Right atrium auricular region (tissue), 2 donors: Measurements from ENCODE around the gene DEPDC5. TPM values are rescaled to one million over a fixed set of nuclear protein-coding genes. Genes with fewer than 3 reads are reported as not detected.

Experiments used
- DNase-seq: peaks from one replicate; pipeline ENCODE4 v3.0.0-alpha.2; 2019; ENCODE audit warnings: low spot score
- H3K27ac ChIP-seq, 2 donors: fragments of 200-600 bp; sonication (generic); 1 replicate in 1 of 2; 2 replicates in 1 of 2; pipeline ENCODE4 v1.5.1; 2016 to 2019
- H3K27me3 ChIP-seq, 2 donors: fragments of 200-600 bp; sonication (generic); one replicate each; pipeline versions ENCODE4 v1.5.1 to v1.6.0; 2017 to 2019
- H3K36me3 ChIP-seq: fragments of 200-600 bp; sonication (generic); one replicate; pipeline ENCODE4 v1.5.1; 2016
- H3K4me1 ChIP-seq, 2 donors: fragments of 200-600 bp; sonication (generic); one replicate each; pipeline versions ENCODE4 v1.5.1 to v1.6.0; 2017 to 2019
- H3K4me3 ChIP-seq, 2 donors: fragments of 200-600 bp; sonication (generic); 1 replicate in 1 of 2; 2 replicates in 1 of 2; pipeline ENCODE4 v1.5.1; 2017 to 2019; ENCODE audit warnings: mild to moderate bottlenecking in 1 of 2, moderate library complexity in 1 of 2
- H3K9me3 ChIP-seq, 2 donors: fragments of 200-600 bp; sonication (generic); one replicate each; pipeline ENCODE4 v1.5.1; 2019
- CTCF ChIP-seq, 2 donors: fragments of 200-600 bp; sonication (generic); IDR thresholded peaks; one replicate each; pipeline ENCODE4 v1.5.1; 2019; ENCODE audit warnings: antibody characterized with exemption in 2 of 2
- total RNA-seq, 2 donors: library from RNA; depleted of rRNA; stranded (reverse); fragments of >200 nt; gene quantifications; one replicate each; pipeline ENCODE4 v1.1.0, GENCODE V29; 2016

The DEPDC5 gene
- total RNA-seq, 2 donors from 2014 or later, result 7.0 to 8.6 TPM

- no peak for TF ChIP-seq CTCF (IDR thresholded peaks at IDR 0.05)
- no peaks in the 10 kb centered on the region for H3K27me3 ChIP-seq
- H3K9me3 ChIP-seq, result no peaks in the 10 kb centered on the region
- DNase-seq, result no peak
- H3K27ac ChIP-seq, result no peak overlapping the region
- no peaks in the 10 kb centered on the region for H3K4me1 ChIP-seq
- peaks cover 33% of the 10 kb centered on the region for H3K36me3 ChIP-seq
- H3K4me3 ChIP-seq, result no peak overlapping the region
Measured at GRCh38 chr22:31836010-31836409, 82.2 kb downstream of the DEPDC5 start.

- TF ChIP-seq CTCF (IDR thresholded peaks at IDR 0.05), result no peak
- no peak for DNase-seq
- no peak overlapping the region for H3K27ac ChIP-seq
- no peak overlapping the region for H3K4me3 ChIP-seq
- H3K36me3 ChIP-seq, result peaks cover 55% of the 10 kb centered on the region
- no peaks in the 10 kb centered on the region for H3K9me3 ChIP-seq
- H3K27me3 ChIP-seq, result no peaks in the 10 kb centered on the region
- no peaks in the 10 kb centered on the region for H3K4me1 ChIP-seq
Measured at GRCh38 chr22:31838917-31839316, 85.1 kb downstream of the DEPDC5 start.

- no peak overlapping the region for H3K27ac ChIP-seq
- TF ChIP-seq CTCF (IDR thresholded peaks at IDR 0.05), result no peak
- H3K36me3 ChIP-seq, result peaks cover 66% of the 10 kb centered on the region
Measured at GRCh38 chr22:31839986-31840385, 86.2 kb downstream of the DEPDC5 start.

GRCh38 chr22:31840585-31840984, 86.8 kb downstream of the DEPDC5 start:
- TF ChIP-seq CTCF (IDR thresholded peaks at IDR 0.05), result no peak
- no peak overlapping the region for H3K4me3 ChIP-seq
- H3K9me3 ChIP-seq, result no peaks in the 10 kb centered on the region
- H3K27ac ChIP-seq, result no peak overlapping the region
- H3K27me3 ChIP-seq, result no peaks in the 10 kb centered on the region
- no peaks in the 10 kb centered on the region for H3K4me1 ChIP-seq
- no peak for DNase-seq
- H3K36me3 ChIP-seq, result peaks cover 72% of the 10 kb centered on the region

More at GRCh38 chr22:31839986-31840385, 86.2 kb downstream of the DEPDC5 start:
- Histone ChIP-seq H3K4me1 (no peaks in the 10 kb centered on the region), H3K4me3 (no peak overlapping the region), H3K27me3 (no peaks in the 10 kb centered on the region), H3K9me3 (no peaks in the 10 kb centered on the region)
- DNase-seq, result no peak

- peaks cover 76% of the 10 kb centered on the region for H3K36me3 ChIP-seq
- H3K4me1 ChIP-seq, result no peaks in the 10 kb centered on the region
- no peak overlapping the region for H3K4me3 ChIP-seq
- no peak overlapping the region for H3K27ac ChIP-seq
- no peak for DNase-seq
- TF ChIP-seq CTCF (IDR thresholded peaks at IDR 0.05), result no peak
- H3K9me3 ChIP-seq, result no peaks in the 10 kb centered on the region
- H3K27me3 ChIP-seq, result no peaks in the 10 kb centered on the region
Measured at GRCh38 chr22:31841078-31841827, 87.4 kb downstream of the DEPDC5 start.

GRCh38 chr22:31843526-31843925, 89.7 kb downstream of the DEPDC5 start:
- TF ChIP-seq CTCF (IDR thresholded peaks at IDR 0.05), result no peak
- Histone ChIP-seq H3K4me1 (no peaks in the 10 kb centered on the region), H3K27me3 (no peaks in the 10 kb centered on the region), H3K4me3 (no peak overlapping the region), H3K9me3 (no peaks in the 10 kb centered on the region), H3K36me3 (peaks cover 77% of the 10 kb centered on the region), H3K27ac (no peak overlapping the region)
- no peak for DNase-seq
